HG02798 (cell line): ENCODE results near the gene ASIP.

ENCODE experiments used
- ATAC-seq: cut with Tn5 transposase; IDR thresholded peaks from one replicate; pipeline ENCODE4 v1.9.1; 2021; ENCODE audit warnings: mild to moderate bottlenecking; ENCODE audit not compliant: unreplicated experiment, poor library complexity

Gene ASIP

DNA sequence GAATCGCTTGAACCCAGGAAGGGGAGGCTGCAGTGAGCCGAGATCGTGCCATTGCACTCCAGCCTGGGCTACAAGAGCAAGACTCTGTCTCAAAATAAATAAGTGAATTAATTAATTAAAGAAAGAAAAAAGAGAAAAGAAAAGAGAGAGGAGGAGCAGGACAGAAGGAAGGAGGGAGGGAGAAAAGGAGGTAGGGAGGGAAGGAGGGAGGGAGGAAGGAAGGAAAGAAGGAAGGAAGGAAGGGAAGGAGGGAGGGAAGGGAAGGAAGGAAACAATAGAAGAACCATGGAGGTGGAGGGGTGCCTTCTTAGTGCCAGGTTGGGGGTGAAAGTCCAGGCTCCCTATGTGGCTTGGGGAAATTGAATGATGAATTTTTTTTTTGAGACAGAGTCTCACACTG lies 68.5 kb downstream of the ASIP start:
- ATAC-seq, result no peak

DNA sequence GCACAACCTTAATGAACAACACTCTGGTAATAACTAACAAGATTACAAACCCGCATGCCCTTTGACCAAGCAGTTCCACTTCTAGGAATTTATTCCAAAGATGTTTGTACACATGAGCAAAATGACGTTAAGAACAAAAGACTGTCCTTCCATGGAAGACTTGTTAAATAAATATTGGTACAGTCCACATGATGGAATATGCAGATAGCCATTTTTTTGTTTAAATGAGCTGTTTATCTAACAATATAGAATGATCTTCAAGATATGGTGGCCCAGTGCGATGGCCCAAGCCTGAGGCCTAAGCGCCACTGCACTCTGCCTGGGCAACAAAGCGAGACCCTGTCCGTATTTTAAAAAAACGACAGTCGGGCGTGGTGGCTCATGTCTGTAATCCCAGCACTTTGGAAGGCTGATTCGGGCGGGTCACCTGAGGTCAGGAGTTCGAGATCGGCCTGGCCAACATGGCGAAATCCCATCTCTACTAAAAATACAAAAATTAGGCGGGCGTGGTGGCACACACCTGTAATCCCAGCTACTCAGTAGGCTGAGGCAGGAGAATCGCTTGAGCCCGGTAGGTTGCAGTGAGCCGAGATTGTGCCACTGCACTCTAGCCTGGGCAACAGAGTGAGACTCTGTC lies 69.4 kb downstream of the ASIP start:
- no peak for ATAC-seq

DNA sequence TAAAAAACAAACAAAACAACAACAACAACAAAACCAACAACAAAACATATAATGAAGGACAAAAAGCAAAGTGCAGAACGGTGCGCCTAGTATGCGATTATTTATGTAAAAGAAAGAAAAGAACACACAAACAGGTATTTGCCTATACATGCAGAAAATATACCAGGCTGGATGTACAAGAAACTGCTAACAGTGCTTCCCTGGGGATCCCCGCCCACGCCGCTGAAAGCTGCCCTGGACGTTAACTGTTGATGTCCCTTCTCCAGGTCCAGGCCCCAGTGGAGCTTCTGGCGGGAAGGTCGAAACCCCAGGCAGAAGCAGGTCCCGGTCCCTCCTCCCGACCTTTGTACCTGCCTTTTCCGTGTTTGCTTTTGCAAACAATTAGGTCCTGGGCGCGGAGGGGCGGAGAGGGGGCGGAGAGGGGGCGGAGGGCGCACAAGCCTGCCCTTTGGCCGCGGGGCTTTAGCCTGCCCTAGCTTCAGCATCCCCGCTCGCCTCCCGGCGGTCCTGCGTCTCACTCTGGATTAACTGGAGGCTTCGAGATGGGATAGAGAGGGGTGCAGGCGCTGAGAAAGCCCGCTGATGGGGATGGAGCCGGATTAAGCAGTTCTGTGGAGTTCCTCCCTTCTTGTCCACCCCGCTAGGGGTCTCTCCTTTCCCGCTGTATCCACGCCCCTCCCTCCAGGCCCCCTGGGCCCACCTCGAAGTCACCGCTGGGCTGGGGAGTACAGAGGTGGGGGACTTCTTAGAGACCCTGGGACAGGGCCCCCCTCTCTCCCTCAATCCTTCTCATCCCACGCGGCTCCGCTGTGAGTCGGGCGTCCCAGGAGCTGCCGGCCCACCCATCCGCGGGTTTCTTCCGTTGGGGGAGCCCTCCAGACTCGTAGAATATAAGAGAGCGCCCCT lies 70.1 kb downstream of the ASIP start:
- ATAC-seq, result no peak

GRCh38 chr20:34312024-34312460 lies 70.8 kb downstream of the ASIP start:
- ATAC-seq, result no peak

DNA sequence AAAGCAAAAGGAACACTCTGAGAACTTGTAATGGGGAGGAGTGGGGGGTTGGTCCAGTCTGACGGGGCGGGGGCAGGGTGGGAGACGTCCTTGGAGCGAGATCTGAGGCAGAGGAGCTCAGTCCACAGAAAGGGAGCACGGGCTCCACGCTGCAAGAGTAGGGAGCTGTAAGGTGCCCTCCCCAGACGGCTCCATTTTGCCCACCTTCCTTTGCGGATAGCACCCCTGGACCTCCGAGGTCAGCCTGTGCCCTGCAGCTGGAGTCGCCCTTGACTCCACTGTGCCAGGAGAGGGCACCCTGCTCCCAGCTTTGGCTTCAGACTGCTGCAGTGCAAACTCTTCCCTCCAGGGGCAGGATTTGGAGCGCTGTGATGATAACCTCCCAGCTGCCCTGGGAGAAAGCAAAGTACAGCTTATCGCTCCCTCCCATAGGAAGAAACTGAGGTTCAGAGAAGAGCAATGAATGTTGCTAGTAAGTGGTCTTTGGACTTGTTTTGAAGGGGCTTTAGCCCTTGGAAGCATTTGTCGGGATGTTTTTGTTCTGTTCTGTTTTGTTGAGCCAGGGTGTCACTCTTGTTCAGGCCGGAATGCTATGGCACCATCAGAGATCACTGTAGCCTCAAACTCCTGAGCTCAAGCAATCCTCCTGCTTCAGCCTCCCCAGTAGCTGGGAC lies 71.5 kb downstream of the ASIP start:
- ATAC-seq, result peak; percentile 90

DNA sequence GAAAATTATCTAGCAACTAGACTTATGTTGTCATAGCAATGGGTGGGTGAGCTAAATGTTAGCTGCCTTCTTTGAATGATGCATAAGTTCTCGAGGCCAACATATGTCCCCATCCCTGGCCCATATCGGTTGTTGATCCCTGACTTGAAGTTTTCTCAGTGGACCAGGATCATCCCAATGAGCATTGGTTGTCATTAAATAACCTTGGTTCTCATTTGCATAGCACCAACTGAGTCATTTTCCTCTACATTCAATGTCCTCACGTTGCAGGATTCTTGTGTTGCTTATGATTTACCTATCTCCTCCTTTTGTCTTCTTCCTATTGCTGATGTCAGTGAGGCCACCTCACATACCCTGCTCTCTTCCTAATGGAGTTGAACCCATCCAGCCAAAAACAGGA lies 74.0 kb downstream of the ASIP start:
- no peak for ATAC-seq

- no peak for ATAC-seq
Observed at GRCh38 chr20:34316196-34316814, 75.1 kb downstream of the ASIP start.
